Upper lobe of right lung (tissue), 1 donor: ENCODE data around the gene FCMR. TPM values are rescaled to one million over a fixed set of nuclear protein-coding genes. Genes with fewer than 3 reads are reported as not detected.

Experiments used
- ATAC-seq: fragments of 200-7000 bp; cut with Tn5 transposase; one replicate; pipeline ENCODE4 v1.9.1; 2020; ENCODE audit warnings: mild to moderate bottlenecking, moderate library complexity
- DNase-seq: peaks from one replicate; pipeline ENCODE4 v3.0.0-alpha.2; 2020
- H3K27ac ChIP-seq: fragments of 200-600 bp; one replicate; pipeline ENCODE4 v1.8.0; 2022
- H3K27me3 ChIP-seq: fragments of 200-600 bp; one replicate; pipeline ENCODE4 v1.8.0; 2022; ENCODE audit warnings: mild to moderate bottlenecking
- H3K36me3 ChIP-seq: fragments of 200-600 bp; one replicate; pipeline ENCODE4 v1.8.0; 2022
- H3K4me1 ChIP-seq: fragments of 200-600 bp; one replicate; pipeline ENCODE4 v1.8.0; 2022
- H3K4me3 ChIP-seq: fragments of 200-600 bp; one replicate; pipeline ENCODE4 v1.8.0; 2022; ENCODE audit warnings: mild to moderate bottlenecking
- H3K9me3 ChIP-seq: fragments of 200-600 bp; one replicate; pipeline ENCODE4 v1.8.0; 2022
- intact Hi-C: fragments of 100-400 bp; cut with DNase I; formaldehyde crosslinking; loops from one replicate; pipeline ENCODE4 v1.11.0; 2022
- total RNA-seq: library from RNA; stranded (reverse); fragmentation: NEBNext Ultra II Directional; extraction: Animal tissue kit (Norgen Biotek cat#: 25700); gene quantifications from one replicate; pipeline ENCODE4 v1.2.1, GENCODE V29; 2021
- TF ChIP-seq, protein P1 (sequence below): fragments of 200-600 bp; IDR thresholded peaks from one replicate; pipeline ENCODE4 v1.8.0; 2022; ENCODE audit warnings: antibody characterized with exemption
- donor health status: DM: no; HTN: yes; CAD: no; lungs with severe emphysema.

The FCMR gene
- total RNA-seq, 1 donor from 2014 or later, result 12.6 TPM

DNA sequence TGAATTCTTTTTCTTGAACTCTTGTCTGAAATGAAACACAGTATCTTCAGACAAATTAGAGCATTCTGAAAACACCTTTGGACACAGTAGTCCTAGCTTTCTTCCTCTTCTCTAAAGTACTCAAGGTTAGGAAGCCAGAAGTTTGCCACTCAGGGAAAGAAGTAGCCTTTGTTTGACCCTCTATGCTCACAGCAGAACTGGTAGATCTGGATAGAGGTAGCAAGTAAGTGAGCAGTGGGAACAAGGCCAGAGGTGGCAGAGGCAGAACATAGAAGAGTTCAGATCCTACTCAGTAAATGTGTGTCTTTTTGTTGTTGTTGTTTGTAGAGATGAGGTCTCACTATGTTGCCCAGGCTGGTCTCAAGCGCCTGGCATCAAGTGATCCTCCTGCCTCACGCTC lies 31.9 kb upstream of the FCMR start:
- Histone ChIP-seq H3K36me3 (no peaks in the 10 kb centered on the region), H3K4me3 (no peak overlapping the region), H3K4me1 (no peaks in the 10 kb centered on the region), H3K9me3 (no peaks in the 10 kb centered on the region), H3K27me3 (no peaks in the 10 kb centered on the region), H3K27ac (peak overlapping the region; percentile 5)
- ATAC-seq (peak; percentile 49), DNase-seq (no peak)
- intact Hi-C loops, result no loop called here
- TF ChIP-seq, protein P1, sequence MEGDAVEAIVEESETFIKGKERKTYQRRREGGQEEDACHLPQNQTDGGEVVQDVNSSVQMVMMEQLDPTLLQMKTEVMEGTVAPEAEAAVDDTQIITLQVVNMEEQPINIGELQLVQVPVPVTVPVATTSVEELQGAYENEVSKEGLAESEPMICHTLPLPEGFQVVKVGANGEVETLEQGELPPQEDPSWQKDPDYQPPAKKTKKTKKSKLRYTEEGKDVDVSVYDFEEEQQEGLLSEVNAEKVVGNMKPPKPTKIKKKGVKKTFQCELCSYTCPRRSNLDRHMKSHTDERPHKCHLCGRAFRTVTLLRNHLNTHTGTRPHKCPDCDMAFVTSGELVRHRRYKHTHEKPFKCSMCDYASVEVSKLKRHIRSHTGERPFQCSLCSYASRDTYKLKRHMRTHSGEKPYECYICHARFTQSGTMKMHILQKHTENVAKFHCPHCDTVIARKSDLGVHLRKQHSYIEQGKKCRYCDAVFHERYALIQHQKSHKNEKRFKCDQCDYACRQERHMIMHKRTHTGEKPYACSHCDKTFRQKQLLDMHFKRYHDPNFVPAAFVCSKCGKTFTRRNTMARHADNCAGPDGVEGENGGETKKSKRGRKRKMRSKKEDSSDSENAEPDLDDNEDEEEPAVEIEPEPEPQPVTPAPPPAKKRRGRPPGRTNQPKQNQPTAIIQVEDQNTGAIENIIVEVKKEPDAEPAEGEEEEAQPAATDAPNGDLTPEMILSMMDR, result no peak

DNA sequence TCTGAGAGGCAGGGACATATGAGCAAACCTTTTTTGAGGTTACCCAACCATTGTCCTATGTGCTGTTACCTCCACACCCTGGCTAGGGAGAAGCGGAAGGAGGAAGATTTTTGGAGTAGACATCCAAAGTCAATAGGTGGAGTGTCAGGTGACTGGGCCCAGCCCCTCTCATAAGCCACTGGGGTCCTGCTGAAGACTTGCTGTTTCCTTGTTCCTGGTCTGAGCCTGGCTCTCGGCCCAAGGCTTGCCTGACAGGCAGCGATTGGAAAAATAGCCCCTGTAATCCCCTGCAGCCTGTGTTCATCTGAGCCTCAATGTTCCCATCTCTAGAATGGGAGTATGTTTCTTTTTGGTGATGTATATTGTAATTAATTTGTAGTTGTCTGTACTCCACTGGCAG lies 31.4 kb upstream of the FCMR start:
- Histone ChIP-seq H3K27me3 (no peaks in the 10 kb centered on the region), H3K4me3 (no peak overlapping the region), H3K36me3 (no peaks in the 10 kb centered on the region), H3K9me3 (no peaks in the 10 kb centered on the region), H3K27ac (no peak overlapping the region), H3K4me1 (no peaks in the 10 kb centered on the region)
- TF ChIP-seq, protein P1, result no peak
- DNase-seq, result no peak
- intact Hi-C loops, result no loop called here
- ATAC-seq, result peak; percentile 51

DNA sequence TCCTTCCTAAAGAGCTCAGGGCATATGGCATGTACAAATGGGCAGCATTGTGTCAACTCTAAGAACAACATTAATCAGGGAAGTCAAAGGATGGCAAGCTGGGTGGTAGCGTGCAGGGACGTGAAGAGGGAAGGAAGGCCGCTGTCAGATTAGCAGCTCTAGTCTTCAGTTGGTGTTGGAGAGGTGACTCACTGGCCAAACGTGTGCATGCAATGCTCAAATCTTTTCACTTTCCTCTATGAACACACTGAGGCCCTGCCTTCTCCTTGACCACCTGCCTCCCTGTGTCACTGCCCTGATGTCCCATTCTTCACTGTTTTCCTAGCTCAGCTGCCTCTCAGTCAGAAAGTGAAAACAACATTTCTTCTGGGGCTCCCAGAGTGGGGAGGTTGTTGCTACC lies 30.4 kb upstream of the FCMR start:
- DNase-seq, result no peak
- no peaks in the 10 kb centered on the region for H3K9me3 ChIP-seq
- peak overlapping the region; percentile 36 for H3K27ac ChIP-seq
- no peaks in the 10 kb centered on the region for H3K27me3 ChIP-seq
- H3K4me1 ChIP-seq, result no peaks in the 10 kb centered on the region
- no peaks in the 10 kb centered on the region for H3K36me3 ChIP-seq
- peak; percentile 38 for ATAC-seq
- intact Hi-C loops, result no loop called here
- TF ChIP-seq, protein P1, result no peak
- H3K4me3 ChIP-seq, result no peak overlapping the region

DNA sequence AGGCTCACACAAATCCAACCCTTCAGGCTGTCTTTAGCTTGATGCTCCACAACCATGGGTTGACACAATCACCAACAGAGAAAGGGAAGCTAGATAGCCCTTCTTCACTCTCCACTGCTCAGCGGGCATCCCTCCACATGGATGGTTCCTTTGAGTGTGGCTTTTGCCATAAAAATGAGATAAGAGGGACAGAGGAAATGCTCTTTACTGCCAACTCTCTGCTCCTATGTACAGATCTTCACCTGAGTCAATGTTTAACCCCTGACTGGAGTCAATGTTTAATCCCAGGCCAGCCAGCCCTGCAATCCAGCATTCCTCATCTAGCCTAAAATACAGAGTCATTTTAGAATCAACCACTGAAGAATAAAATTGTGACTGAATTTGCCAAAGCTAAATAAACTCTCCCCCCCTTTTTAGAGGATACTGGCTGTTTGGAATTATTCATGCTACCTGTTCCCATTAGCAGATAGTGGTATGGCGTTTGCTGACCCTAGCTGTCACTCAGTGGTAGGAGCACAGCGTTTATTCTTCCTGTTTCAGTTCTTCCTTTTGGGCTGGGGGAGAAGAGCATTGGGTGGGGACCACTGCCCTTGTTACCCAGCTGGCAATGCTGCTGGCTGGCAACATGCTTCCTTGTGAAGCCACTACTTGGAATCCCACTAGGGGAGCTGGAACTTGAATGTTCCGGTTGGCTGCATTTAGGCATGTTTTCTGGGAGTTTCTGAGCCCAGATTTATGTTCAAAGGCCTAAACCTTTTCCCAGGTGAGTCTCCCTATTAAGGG lies 29.8 kb upstream of the FCMR start:
- Histone ChIP-seq H3K27me3 (no peaks in the 10 kb centered on the region), H3K4me3 (no peak overlapping the region), H3K27ac (no peak overlapping the region), H3K36me3 (no peaks in the 10 kb centered on the region), H3K9me3 (no peaks in the 10 kb centered on the region), H3K4me1 (no peaks in the 10 kb centered on the region)
- DNase-seq, result no peak
- intact Hi-C loops, result no loop called here
- no peak for ATAC-seq
- TF ChIP-seq, protein P1, result no peak

DNA sequence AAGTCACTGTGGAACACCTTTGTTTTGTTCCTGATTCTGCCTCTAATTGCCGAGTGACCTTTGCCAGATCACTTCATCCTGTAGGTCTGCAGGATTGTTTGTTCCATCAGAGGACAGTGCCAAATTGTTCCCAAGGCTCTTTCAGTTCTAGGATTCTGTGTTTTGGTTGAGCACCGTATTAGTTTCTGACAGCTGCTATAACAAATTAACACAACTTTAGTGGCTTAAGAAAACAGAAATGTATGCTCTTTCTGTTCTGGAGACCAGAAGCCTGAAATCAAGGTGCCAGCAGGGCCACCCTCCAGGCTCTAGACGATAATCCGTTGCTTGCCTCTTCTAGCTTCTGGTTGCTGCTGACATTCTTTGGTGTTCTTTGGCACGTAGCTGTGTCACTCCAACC lies 27.9 kb upstream of the FCMR start:
- ATAC-seq (no peak), DNase-seq (no peak)
- Histone ChIP-seq H3K27me3 (no peaks in the 10 kb centered on the region), H3K27ac (no peak overlapping the region), H3K4me3 (no peak overlapping the region), H3K9me3 (no peaks in the 10 kb centered on the region), H3K4me1 (no peaks in the 10 kb centered on the region), H3K36me3 (no peaks in the 10 kb centered on the region)
- TF ChIP-seq, protein P1, result no peak
- intact Hi-C loops, result no loop called here

DNA sequence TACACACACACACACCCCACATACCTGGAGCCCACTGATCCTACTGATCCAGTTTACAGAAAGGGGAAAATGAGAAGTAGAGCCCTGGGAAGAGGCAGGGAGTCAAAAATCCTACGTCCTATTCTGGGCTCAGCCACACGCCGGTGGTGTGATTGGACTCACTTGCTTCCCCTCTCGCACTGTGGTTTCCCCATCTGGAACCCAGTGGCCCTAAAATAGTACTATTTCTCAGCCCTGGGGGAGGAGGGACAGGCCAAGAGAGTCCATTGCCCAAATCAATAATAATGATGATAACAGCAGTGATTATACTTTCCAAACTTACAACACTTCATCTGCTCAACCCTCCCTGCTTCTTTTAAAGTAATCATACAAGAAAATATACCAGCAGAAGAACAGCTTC lies 27.5 kb upstream of the FCMR start:
- no peaks in the 10 kb centered on the region for H3K27me3 ChIP-seq
- H3K4me1 ChIP-seq, result no peaks in the 10 kb centered on the region
- no peak for ATAC-seq
- intact Hi-C loops, result no loop called here
- no peak overlapping the region for H3K4me3 ChIP-seq
- no peaks in the 10 kb centered on the region for H3K36me3 ChIP-seq
- DNase-seq, result no peak
- TF ChIP-seq, protein P1, result no peak
- no peaks in the 10 kb centered on the region for H3K9me3 ChIP-seq
- no peak overlapping the region for H3K27ac ChIP-seq
